A549 (cell line): ENCODE data around the gene RPL23.

Source experiments
- CTCF ChIP-seq: fragments of >200 bp; sonication (Bioruptor Twin); formaldehyde crosslinking; IDR thresholded peaks from 3 replicates; pipeline ENCODE4 v1.5.1; 2016
- JUN ChIP-seq, 2 experiments: fragments of >200 bp; sonication (Bioruptor Twin); formaldehyde crosslinking; IDR thresholded peaks; 2 replicates in 1 of 2; 3 replicates in 1 of 2; pipeline ENCODE4 v1.6.1; 2016 to 2017
- MYC ChIP-seq: IDR thresholded peaks from 2 replicates; pipeline ENCODE4 v1.6.1; 2012; ENCODE audit warnings: mild to moderate bottlenecking, inconsistent platforms, low read length, improper control_type of control experiment, borderline replicate concordance

DNA sequence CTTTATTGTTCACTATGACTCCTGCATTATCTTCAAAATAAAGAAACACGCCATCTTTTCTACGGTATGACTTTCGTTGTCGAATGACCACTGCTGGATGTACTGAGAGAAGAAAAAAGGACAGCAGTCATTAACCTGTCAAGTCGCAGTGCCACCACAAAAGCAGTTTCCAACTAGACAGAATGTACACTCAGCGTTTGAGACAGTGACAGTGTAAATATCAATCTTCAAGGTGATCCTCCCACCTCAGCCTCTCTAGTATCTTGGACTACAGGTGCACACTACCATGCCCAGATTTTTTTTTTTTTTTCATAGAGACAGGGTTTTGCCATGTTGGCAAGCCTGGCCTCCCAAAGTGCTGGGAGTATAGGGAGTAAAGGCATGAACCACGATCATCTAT is 3.1 kb downstream of the RPL23 start:
- TF ChIP-seq CTCF: no peak
- TF ChIP-seq MYC: no peak
- TF ChIP-seq JUN (IDR thresholded peaks at IDR 0.05): no peak
